NCI-H2107 treated with DMSO at 0.1 percent for 48 hours (cell line): ENCODE results near the gene FLNB.
"Not testable (repeated sequence)": the region's sequence is repeated elsewhere in the genome, so short reads cannot be mapped to it uniquely, and the experiment has no call there.

Experiments used
- DNase-seq: peaks from one replicate; lab custom pipeline; 2025; ENCODE audit not compliant: unreplicated experiment; lab: John Stamatoyannopoulos, UW

FLNB gene

DNA sequence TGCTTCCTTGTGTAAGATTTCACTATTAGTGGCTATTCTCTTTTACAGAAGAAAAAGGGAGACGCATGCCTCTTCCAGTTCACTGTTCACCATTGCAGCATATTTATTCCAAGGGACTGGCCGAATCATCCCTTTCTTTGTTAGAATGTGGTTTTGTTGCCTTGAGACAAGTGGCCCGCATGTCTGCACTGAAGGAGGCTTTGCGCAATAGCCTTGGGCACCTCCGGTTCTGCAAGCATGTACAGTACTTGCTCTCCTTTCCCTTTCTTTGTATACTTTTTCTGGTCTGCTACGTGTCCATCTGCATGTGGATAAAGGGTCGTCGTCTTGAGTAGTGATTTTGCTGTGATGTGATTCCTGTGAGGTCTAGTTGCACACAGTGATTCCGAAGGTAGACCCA is 43.0 kb downstream of the FLNB start:
- no peak for DNase-seq

DNA sequence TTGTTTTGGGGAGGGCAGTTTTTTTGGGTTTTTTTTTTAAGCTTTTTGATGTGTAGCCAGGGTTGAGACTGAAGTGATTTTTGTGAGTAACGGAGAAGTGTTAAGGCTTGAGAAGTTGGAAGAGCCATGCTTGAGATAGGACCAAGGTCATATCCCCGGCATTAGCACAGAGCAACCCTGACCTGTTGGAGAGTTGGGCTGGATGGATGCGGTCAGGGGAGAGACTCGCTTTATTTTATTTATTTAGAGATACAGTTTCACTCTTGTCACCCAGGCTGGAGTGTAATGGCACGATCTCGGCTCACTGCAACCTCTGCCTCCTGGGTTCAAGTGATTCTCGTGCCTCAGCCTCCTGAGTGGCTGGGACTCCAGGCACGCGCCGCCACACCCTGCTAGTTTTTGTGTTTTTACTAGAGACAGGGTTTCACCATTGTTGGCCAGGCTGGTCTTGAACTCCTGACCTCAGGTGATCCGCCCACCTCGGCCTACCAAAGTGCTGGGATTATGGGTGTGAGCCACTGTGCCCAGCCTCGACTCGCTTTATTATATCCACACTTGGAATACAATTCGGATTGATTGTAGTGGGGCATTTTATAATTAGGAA is 43.5 kb downstream of the FLNB start:
- DNase-seq = not testable (repeated sequence)

DNA sequence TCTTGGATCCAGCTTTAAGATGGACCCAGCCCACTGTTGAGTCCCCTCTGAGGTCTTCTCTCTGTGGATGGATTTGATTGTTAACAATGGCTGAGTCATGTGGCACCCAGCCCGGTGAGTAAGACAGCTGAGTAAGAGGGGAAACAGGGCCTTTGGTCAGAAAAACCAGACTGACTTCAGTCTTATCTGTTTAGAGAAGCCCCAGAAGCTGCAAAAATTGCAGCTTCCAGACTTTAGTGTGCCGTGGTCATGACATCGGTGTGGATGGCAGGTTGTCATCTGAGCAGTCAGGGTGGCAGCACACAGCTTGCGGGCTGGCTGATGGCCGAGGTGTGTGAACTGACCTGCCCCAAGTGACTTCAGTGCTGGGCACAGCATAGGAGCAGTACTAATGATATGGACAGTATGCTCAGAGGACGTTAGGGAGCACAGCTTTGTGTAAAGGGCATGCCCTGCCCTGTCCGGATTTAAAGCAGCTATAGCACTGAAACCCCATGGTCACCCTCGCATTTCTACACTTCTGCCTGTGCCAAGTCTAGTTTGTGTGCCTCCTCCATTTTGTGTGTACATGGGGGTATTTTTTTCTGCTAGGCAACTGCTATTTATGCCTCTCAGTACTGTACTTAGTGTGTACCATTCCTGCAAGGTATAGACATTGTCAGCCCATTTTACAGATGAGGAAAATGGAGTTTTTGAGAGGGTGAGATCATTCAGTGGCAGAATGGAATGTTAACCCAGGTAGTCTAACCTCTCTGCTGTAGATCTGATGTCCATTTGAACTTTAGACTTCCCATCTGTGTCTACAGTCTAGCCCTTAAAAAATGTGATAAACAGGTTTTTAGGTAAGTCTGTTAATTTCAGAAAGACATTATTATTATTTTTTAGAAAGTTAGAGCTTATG is 44.4 kb downstream of the FLNB start:
- no peak for DNase-seq

DNA sequence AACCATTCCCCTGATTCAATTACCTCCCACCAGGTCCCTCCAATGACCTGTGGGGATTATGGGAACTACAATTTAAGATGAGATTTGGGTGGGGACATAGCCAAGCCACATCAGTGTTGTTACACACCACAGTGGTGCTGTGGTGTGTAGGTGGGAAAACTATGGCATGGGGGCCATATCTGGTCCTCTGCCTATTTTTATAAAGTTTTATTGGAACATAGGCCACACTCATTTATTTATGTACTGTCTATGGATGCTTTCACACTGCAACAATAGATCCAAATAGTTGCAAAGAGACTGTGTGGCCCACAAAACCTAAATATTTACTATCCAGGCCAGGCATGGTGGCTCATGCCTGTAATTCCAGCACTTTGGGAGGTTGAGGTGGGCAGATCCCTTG is 46.4 kb downstream of the FLNB start:
- DNase-seq = no peak

DNA sequence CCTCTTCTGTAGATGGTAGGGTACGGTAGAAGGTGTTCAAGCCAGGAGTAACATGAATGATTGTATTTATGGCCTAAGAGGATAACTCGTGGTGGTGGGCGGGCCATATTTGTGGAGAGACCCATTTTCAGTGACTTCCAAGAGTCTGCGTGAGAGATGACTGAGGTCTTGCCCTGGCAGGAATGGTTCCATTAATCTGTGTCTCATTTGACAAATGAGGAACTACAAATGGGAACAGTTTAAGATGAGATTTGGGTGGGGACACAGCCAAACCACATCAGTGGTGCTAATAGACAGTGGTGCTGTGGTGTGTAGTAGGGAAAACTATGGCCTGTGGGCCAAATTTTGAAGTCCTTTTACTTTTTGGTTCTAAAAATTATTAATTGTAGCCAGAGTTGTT is 47.1 kb downstream of the FLNB start:
- no peak for DNase-seq

DNA sequence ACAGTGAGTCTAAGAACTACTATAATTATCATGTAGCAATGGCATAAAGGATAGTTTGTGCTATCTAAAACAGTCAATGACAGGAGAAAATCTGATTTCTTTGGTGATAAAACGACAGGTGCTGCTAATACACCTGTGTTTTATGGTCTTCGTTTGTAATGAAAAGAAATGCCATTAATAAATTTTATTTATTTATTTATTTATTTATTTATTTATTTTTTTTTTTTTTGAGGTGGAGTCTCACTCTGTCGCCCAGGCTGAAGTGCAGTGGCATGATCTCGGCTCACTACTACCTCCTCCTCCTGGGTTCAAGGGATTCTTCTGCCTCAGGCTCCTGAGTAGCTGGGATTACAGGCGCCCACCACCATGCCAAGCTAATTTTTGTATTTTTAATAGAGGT is 47.7 kb downstream of the FLNB start:
- DNase-seq = not testable (repeated sequence)

DNA sequence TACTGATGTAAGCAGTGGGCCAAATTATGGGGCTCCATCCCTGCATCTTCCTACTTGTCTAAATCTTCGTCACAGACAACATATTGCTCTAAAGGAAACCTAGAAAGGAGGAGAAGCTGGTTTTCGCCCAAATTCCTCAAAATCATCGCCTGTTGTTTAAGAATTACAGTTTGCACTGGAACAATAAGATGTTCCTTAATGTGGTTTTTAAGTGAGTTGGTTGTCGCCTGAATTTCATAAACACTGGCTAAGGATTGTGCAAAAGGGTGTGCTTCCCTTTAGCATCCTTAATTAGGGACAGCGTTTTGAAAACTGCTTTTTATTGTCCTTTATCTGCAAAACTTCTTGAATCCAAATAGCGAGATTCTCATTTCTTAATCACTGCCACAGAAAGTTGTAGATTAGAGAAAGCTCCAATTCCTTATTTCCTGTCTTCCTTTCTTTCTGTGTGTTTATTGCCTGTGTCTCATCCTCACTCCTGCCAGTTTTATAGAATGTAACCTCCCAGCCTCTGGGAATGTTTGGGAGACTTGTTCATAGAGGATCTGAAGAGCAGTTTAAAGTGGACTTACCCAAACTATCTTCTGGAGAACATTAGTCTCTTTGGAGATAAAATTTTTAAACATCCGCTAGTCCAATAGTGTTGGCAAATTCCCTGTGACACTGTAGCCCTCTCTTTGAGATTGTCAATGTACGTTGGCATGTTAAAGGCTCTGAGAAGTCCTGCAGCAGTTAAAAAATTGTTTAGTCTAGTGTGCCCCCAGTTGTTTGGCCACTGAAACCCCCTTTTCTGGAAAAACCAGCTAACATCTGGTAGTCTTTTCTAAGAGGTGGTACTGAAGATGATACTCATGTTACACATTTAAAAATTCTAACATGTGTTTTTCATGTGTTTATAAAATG is 50.4 kb downstream of the FLNB start:
- no peak for DNase-seq

DNA sequence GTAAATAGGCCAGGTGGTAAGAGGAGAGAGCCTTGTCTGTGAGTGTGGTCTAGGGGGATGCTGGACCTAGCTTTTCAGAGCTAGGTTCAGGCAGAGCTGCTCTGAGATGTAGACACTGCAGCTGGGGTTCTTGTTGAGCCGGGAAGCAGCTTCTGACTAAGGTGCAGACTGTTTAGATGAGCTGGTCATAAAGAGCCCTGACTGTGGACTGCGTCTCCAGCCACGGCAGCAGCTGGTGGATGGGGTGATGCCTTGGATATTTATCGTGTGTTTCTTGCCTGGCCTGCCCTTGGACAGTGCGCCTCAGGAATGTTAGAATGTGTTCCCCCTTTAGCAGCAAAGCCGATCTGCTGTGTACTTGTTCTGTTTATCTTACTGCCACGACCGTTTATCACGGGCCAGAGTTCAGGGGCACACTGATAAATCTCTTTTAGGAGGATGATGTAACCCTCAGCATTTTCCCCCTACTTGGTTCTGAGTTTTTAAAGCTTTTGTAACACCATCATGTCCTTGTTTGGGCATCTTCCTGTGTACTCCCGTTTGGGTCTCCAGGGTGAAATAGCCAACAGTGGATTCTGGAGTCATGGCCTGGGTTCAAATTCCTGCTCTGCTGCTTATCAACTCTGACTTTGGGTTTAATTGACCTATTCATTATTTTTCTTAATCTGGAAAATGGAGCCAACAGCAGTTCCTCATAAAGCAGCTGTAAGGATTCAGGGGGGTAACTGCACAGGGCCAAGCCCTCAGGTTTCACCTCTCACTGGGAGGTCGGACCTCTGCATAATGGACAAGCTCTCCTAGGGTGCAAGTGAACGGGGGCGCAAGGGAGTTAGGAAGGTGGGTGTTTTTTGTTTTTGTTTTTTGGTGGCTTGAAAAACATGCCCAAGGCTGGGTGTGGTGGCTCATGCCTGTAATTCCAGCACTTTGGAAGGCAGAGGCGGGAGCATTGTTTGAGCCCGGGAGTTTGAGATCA is 51.4 kb downstream of the FLNB start:
- DNase-seq = no peak

DNA sequence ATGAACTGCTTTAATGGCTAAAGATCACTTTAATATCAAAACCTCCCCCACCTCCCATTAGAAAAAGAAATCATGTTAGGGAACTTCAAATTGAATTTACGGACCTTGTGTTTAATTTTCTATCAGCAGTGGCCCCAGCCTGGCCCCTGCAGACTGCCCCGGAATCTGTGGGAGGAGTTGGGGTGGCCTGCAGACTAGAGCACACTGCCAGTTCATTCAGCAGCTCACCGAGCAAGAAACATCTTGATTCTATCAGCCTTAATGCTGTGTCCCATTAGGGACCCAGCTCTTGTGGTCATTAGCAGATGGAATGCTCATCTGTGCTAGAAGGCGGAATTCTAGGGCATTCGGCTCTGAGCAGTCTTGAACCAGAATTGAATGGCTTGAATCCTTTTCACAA is 54.2 kb downstream of the FLNB start:
- no peak for DNase-seq

DNA sequence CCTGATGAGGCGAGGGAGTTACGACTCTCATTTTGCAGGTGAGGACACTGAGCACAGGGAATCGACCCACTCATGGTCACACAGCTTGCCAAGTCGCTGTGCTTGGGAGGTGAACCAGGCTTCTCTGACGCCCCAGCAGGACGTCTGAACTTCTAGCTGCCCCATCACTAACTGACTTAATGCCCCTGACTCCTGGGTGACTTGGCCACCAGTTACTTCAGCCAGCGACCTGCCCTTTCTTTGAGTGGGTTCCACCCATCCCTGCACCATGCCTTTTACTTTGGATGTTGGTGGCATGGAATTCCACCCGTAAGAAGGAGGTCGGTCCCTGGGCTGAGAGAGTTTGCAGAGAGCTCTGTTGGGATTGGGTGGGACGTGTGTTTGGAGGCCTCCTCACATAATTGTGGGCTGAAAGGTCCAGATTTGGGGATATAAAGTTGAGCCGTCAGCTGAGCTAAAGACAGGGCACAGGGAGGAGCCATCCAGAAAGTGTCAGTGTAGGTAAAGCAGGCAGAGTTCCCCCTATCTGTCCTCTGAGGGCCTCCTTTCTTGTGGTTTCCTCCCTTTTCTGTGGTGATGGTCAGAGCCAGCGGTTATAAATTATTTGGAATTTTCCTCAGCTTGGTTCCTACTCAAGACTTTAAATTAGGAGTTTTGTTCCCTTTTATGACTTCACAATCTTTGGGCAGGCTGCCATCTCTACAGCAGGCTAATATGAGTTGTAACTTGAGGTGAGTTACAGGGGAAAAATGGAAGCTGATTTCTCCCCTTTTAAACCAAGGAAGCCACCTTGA is 55.0 kb downstream of the FLNB start:
- DNase-seq = no peak

DNA sequence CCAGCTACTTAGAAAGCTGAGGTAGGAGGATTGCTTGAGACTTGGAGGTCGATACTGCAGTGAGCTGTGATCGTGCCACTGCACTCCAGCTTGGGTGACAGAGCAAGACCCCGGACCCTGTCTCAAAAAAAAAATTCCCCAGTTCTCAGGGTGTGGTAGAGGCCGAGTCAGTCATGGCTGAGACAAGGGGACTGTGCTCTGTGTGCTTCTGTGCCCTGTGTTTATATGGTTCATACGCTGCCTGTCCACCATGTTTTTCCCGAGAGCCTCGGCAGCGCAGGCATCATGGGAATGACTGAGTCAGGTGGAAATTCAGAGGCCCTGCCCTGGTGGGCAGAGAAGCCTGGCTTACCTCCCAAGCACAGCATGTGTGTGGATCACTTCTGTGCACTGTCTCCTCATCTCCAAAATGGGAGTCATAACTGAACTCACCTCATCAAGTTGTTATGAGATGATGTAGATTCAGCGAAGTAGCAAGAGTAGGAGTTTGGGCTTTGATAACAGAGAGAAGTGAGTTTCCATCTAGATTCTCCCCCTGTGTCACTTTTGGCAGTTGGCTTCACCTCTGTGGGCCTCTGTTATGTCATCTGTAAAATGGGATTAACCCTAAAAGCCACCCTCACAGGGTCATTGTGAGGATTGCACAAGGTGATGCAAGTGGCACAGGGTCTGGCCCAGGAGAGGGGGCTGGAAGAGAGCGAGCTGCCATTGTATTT is 56.9 kb downstream of the FLNB start:
- no peak for DNase-seq

DNA sequence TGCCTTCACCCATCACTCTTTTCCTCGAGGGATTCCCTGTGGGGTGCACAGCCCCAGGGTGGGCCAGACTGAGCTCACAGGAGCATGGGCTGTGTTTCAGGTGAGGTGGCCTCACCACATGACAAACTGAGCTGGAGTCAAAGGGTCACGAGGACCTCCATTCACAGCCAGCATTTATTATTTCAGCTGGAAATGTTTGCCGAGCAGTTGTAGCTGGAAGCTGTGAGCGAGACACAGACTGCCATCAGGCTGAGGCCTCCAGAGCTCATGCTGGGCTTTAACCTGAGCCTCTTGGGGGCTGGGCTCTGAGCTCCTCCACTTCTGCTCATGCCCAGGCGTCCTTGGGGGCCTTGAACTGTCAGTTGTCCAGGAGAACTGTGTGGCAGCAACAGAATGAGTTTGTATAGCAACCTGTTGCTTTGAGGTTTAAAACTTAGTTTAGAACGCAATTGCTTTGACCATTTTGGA is 57.5 kb downstream of the FLNB start:
- DNase-seq = no peak

DNA sequence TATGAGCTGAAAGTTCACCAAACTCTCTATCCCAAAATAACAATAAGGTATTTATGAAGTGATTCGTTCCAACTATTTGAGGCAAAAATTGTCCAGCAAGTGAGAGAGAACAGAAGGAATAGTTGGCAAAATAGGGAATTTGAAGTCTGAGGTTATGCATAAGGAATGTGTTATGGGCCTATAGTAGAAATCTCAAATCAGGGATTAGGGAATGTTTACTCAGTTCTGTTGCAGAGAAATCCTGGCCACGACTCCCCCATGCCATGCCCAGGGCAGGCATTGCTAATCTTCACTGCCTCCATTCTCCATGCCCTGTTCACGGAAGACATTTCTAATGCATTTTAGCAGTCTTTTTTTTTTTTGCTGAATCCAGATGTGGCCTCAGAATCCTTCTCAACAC is 58.6 kb downstream of the FLNB start:
- DNase-seq = no peak

DNA sequence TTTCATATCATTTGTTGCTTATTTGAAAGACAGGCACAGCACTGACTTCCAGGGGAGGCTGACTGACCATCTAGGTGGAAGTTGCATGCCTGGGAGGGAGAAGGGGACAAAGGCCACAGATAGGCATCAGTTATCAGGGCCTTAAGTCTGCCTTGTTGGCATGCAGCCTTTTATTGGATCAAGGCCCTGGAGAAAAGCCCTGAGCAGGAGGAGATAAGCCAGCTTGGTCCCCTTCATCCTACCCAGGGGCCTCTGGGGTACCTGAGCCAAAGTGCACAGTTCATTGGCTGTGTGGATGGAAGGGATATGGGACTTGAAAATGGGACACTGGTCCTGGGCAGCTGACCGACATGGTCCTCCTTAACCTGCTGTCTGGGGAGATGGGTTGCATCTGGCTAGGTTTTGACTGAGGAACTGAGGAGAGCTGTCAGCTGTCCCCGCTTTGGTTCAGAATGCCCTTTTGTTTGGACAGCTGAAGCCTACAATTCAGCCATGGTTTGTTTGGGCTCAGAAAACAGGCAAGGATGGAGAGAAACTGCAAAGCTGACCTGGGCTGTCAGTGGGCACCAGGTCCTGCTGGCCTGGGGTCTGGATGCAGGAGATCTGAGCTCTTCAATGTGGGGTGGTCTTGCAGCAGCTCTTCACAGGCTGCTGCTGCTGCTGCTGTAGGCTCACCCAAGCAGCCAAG is 60.0 kb downstream of the FLNB start:
- DNase-seq = no peak

DNA sequence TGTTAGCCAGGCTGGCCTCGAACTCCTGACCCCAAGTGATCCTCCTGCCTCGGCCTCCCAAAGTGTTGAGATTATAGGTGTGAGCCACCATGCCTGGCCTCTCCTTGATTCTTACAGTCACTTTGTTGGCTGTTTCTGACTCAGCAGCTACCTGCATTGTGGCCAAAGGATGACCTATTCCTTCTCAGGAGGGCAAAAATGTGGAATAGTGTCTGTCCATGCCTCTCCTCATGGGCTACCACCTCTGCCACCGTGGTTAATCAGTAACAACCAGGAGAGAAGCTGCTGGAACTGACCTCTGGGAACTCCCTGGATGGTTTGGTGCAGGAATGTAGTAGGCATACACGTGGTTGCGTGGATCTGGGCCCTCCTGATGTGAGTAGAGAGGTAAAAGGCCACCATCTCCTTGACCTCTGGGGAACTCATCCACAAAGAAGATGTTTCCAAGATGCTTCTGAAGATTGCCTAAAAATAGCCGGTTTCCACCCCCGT is 63.3 kb downstream of the FLNB start:
- no peak for DNase-seq

DNA sequence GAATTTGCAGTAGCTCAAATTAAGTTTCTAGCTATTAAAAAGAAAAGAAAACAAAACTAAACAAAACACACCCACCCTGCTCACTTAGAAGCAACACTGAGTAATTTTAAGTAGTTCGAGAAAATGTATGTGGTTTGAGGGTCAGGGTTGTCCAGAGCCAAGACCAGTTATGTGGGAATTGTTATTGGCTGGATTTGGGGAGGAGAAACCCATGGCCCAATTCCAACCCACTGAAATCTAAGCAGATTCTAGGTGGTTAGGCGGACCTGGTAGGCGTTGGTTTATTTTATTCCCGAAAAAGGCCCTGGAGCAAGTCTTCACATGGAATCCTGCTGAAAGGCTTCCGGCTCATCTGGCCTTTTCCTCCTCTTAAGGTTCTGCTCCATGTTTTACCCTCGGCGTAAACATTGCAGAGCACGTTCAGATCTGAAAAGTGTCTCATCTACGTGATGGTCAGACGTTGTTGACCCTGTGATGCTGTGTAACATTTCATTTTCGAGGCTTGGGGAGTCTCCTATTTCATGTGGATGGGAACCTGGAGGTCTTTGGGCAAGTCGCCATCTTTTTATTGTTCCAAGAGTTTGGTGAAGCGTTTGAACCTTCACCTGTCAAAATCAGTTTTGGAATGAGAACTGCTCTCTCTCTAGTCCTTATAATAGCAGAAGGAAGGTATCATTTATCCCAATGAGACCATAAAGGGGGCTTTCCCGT is 64.0 kb downstream of the FLNB start:
- no peak for DNase-seq

DNA sequence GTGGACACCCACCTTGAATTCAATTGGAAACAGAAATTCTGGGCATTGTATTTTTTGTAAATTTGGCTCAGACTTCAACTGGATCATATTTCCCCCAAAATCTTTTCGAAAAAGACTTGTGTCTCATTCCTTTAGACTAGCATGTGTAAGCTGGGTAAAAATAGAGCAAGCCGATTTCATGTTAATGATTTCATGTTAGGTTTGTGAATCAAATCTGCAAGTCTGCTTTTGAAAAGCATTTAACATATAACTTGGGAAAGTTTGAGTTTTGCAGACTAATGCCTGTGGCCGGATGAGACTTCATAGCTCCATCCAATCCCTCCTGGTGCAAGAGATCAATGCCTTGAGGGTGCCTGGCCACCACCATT is 64.5 kb downstream of the FLNB start:
- DNase-seq = no peak
